SK-N-SH (cell line): ENCODE measurements around the gene PCLO.

Experiments used
- CHD2 ChIP-seq: fragments of 150-350 bp; IDR thresholded peaks from 2 replicates; pipeline ENCODE4 v1.6.1; 2018; ENCODE audit warnings: low read length; ENCODE audit not compliant: partially characterized antibody
- EP300 ChIP-seq, 2 experiments: IDR thresholded peaks; 2 replicates each; pipeline versions ENCODE4 v1.4.0 to v1.6.1; 2012; ENCODE audit warnings: borderline replicate concordance in 1 of 2, low read depth in 1 of 2, low read length in 1 of 2
- JUND ChIP-seq: IDR thresholded peaks from 2 replicates; pipeline ENCODE4 v1.4.0; 2012
- MXI1 ChIP-seq: IDR thresholded peaks from 2 replicates; pipeline ENCODE4 v1.6.1; 2012; ENCODE audit warnings: mild to moderate bottlenecking, low read depth, low read length, improper control_type of control experiment
- NRF1 ChIP-seq: IDR thresholded peaks from 2 replicates; pipeline ENCODE4 v1.6.1; 2012; ENCODE audit warnings: low read depth, mild to moderate bottlenecking, low read length
- POLR2AphosphoS5 ChIP-seq: IDR thresholded peaks from 2 replicates; pipeline ENCODE4 v1.6.1; 2012; ENCODE audit warnings: low read depth, low read length
- TAF1 ChIP-seq: IDR thresholded peaks from 2 replicates; pipeline ENCODE4 v1.6.1; 2012; ENCODE audit warnings: low read depth, mild to moderate bottlenecking, low read length, moderate library complexity, borderline replicate concordance
- TF ChIP-seq, protein P1 (sequence below): fragments of 200-600 bp; sonication (generic); IDR thresholded peaks from 2 replicates; pipeline ENCODE4 v1.6.1; 2017; ENCODE audit warnings: antibody characterized with exemption, mild to moderate bottlenecking, moderate library complexity
- TF ChIP-seq, protein P2 (sequence below): IDR thresholded peaks from 2 replicates; pipeline ENCODE4; 2012

DNA sequence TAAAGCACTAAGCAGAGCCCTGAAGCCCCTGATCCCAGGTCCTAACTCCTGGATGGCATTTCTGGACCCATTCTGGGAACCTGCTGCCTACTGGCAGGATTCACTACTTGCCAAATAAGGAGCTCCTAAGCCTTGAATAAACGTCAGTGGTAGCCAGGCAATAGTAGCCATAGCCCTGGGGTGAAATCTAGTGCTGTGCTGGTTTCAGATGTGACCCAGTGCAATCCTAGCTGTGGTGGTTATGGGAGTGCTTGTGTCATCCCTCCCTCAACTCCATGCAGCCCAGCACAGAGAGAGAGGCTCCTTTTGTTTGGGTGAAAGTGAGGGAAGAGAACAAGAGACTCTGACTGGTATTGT, 43.7 kb downstream of the PCLO start:
- TF ChIP-seq MXI1, result no peak
- no peak for TF ChIP-seq POLR2AphosphoS5
- TF ChIP-seq, protein P1, sequence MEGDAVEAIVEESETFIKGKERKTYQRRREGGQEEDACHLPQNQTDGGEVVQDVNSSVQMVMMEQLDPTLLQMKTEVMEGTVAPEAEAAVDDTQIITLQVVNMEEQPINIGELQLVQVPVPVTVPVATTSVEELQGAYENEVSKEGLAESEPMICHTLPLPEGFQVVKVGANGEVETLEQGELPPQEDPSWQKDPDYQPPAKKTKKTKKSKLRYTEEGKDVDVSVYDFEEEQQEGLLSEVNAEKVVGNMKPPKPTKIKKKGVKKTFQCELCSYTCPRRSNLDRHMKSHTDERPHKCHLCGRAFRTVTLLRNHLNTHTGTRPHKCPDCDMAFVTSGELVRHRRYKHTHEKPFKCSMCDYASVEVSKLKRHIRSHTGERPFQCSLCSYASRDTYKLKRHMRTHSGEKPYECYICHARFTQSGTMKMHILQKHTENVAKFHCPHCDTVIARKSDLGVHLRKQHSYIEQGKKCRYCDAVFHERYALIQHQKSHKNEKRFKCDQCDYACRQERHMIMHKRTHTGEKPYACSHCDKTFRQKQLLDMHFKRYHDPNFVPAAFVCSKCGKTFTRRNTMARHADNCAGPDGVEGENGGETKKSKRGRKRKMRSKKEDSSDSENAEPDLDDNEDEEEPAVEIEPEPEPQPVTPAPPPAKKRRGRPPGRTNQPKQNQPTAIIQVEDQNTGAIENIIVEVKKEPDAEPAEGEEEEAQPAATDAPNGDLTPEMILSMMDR, result no peak
- no peak for TF ChIP-seq CHD2
- no peak for TF ChIP-seq EP300 (IDR thresholded peaks at IDR 0.05; ENCODE audit: borderline replicate concordance in 1 of 2, low read depth in 1 of 2, low read length in 1 of 2)
- TF ChIP-seq, protein P2, sequence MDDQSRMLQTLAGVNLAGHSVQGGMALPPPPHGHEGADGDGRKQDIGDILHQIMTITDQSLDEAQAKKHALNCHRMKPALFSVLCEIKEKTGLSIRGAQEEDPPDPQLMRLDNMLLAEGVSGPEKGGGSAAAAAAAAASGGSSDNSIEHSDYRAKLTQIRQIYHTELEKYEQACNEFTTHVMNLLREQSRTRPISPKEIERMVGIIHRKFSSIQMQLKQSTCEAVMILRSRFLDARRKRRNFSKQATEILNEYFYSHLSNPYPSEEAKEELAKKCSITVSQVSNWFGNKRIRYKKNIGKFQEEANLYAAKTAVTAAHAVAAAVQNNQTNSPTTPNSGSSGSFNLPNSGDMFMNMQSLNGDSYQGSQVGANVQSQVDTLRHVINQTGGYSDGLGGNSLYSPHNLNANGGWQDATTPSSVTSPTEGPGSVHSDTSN, result no peak
- no peak for TF ChIP-seq TAF1
- TF ChIP-seq NRF1, result no peak
- TF ChIP-seq JUND, result no peak
